Measurements from ENCODE around the gene ARSK. TPM values are rescaled to one million over a fixed set of nuclear protein-coding genes. Genes with fewer than 3 reads are reported as not detected.

Gene ARSK
- total RNA-seq, 1 experiment from 2014 or later: 13.7 TPM

DNA sequence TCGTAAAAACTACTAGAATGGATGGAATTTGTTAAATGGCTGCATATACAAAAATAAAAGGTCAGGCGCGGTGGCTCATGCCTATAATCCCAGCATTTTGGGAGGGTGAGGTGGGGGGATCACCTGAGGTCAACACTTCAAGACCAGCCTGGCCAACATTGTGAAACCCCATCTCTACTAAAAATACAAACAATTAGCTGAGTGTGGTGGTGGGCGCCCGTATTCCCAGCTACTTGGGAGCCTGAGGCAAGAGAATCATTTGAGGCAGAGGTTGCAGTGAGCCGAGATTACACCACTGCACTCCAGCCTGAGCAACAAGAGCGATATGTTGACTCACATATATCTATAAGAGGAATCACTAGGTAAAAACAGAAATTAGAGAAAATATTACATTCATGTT lies 55.6 kb downstream of the ARSK start:
- CTCF ChIA-PET: no interaction called here
- intact Hi-C loops (cut with micrococcal nuclease; ENCODE audit: unreplicated experiment): loop anchor here (10.0 kb wide), 1 partner anchor 56 kb away; the partner anchor contains the start of genes ARSK and SKIC3
- BruUV-seq (replicated peaks): no TSS peak
- Histone ChIP-seq H3K9me3 (ENCODE audit: control insufficient read depth, insufficient read depth, low read depth, low read length) (peaks cover 15% of the 10 kb centered on the region; the same call in 1 of the 2 replicates), H3K36me3 (ENCODE audit: control insufficient read depth, insufficient read depth, low read length) (no peaks in the 10 kb centered on the region), H3K4me3 (ENCODE audit: low read depth in 2 of 2, low read length in 2 of 2) (no peak overlapping the region), H3K27me3 (ENCODE audit: control insufficient read depth, insufficient read depth, low read length) (no peaks in the 10 kb centered on the region), H3K4me1 (ENCODE audit: control insufficient read depth, insufficient read depth, low read length) (no peaks in the 10 kb centered on the region), H3K27ac (ENCODE audit: low read length) (no peak overlapping the region)
- TF ChIP-seq SIN3A (IDR thresholded peaks at IDR 0.05; ENCODE audit: borderline replicate concordance, insufficient read depth, low read depth, low read length) (no peak), POLR2AphosphoS5 (IDR thresholded peaks at IDR 0.05; ENCODE audit: low read depth, low read length) (no peak), TCF7L2 (IDR thresholded peaks at IDR 0.05; ENCODE audit: low read depth, low read length) (no peak)
- TF ChIP-seq, protein P1, sequence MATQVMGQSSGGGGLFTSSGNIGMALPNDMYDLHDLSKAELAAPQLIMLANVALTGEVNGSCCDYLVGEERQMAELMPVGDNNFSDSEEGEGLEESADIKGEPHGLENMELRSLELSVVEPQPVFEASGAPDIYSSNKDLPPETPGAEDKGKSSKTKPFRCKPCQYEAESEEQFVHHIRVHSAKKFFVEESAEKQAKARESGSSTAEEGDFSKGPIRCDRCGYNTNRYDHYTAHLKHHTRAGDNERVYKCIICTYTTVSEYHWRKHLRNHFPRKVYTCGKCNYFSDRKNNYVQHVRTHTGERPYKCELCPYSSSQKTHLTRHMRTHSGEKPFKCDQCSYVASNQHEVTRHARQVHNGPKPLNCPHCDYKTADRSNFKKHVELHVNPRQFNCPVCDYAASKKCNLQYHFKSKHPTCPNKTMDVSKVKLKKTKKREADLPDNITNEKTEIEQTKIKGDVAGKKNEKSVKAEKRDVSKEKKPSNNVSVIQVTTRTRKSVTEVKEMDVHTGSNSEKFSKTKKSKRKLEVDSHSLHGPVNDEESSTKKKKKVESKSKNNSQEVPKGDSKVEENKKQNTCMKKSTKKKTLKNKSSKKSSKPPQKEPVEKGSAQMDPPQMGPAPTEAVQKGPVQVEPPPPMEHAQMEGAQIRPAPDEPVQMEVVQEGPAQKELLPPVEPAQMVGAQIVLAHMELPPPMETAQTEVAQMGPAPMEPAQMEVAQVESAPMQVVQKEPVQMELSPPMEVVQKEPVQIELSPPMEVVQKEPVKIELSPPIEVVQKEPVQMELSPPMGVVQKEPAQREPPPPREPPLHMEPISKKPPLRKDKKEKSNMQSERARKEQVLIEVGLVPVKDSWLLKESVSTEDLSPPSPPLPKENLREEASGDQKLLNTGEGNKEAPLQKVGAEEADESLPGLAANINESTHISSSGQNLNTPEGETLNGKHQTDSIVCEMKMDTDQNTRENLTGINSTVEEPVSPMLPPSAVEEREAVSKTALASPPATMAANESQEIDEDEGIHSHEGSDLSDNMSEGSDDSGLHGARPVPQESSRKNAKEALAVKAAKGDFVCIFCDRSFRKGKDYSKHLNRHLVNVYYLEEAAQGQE (IDR thresholded peaks at IDR 0.05; ENCODE audit: insufficient read depth in 1 of 2, low read depth in 2 of 2, low read length in 1 of 2): no peak
- TF ChIP-seq, protein P2, sequence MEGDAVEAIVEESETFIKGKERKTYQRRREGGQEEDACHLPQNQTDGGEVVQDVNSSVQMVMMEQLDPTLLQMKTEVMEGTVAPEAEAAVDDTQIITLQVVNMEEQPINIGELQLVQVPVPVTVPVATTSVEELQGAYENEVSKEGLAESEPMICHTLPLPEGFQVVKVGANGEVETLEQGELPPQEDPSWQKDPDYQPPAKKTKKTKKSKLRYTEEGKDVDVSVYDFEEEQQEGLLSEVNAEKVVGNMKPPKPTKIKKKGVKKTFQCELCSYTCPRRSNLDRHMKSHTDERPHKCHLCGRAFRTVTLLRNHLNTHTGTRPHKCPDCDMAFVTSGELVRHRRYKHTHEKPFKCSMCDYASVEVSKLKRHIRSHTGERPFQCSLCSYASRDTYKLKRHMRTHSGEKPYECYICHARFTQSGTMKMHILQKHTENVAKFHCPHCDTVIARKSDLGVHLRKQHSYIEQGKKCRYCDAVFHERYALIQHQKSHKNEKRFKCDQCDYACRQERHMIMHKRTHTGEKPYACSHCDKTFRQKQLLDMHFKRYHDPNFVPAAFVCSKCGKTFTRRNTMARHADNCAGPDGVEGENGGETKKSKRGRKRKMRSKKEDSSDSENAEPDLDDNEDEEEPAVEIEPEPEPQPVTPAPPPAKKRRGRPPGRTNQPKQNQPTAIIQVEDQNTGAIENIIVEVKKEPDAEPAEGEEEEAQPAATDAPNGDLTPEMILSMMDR (IDR thresholded peaks at IDR 0.05): no peak
- DNase-seq (ENCODE audit: low read depth, low spot score) (no peak), ATAC-seq (no peak)
- in situ Hi-C loops (cut with HindIII; ENCODE audit: low pct_unique_long_range_greater_than_20kb, low sequenced_read_pairs): no loop called here
- POLR2A ChIA-PET: no interaction called here

DNA sequence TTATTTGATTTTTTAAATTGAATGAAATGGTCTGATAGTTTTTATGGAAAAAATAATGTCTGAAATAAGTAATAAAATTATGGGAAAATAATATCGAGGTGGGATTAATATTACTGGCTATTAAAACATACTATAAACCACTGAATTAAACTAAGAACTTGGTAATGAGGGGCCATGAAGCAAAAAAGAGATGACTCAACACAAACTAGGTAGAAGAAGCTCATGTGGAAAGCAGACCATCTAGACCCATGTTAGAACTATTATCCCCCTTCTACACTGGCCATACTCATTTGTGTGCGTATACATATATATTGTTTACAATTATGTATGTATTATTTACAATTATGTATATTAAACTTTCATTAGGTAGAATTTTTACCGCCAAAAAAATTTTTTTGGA lies 56.5 kb downstream of the ARSK start:
- H3K9me3 ChIP-seq (ENCODE audit: control insufficient read depth, insufficient read depth, low read depth, low read length): peaks cover 15% of the 10 kb centered on the region; the same call in 1 of the 2 replicates
- DNase-seq (ENCODE audit: low read depth, low spot score): no peak
- no TSS peak for BruUV-seq (replicated peaks)
- no peaks in the 10 kb centered on the region for H3K27me3 ChIP-seq (ENCODE audit: control insufficient read depth, insufficient read depth, low read length)
- ChIA-PET POLR2A (no interaction called here), CTCF (no interaction called here)
- in situ Hi-C loops (cut with HindIII; ENCODE audit: low pct_unique_long_range_greater_than_20kb, low sequenced_read_pairs): no loop called here
- H3K4me3 ChIP-seq (ENCODE audit: low read depth in 2 of 2, low read length in 2 of 2): no peak overlapping the region
- H3K4me1 ChIP-seq (ENCODE audit: control insufficient read depth, insufficient read depth, low read length): no peaks in the 10 kb centered on the region
- no peak for ATAC-seq
- H3K36me3 ChIP-seq (ENCODE audit: control insufficient read depth, insufficient read depth, low read length): no peaks in the 10 kb centered on the region
- TF ChIP-seq, protein P1 (IDR thresholded peaks at IDR 0.05; ENCODE audit: insufficient read depth in 1 of 2, low read depth in 2 of 2, low read length in 1 of 2): no peak
- TF ChIP-seq TCF7L2 (IDR thresholded peaks at IDR 0.05; ENCODE audit: low read depth, low read length) (no peak), POLR2AphosphoS5 (IDR thresholded peaks at IDR 0.05; ENCODE audit: low read depth, low read length) (no peak), SIN3A (IDR thresholded peaks at IDR 0.05; ENCODE audit: borderline replicate concordance, insufficient read depth, low read depth, low read length) (no peak)
- TF ChIP-seq, protein P2 (IDR thresholded peaks at IDR 0.05): no peak
- H3K27ac ChIP-seq (ENCODE audit: low read length): no peak overlapping the region
- intact Hi-C loops (cut with micrococcal nuclease; ENCODE audit: unreplicated experiment): loop anchor here (10.0 kb wide), 1 partner anchor 57 kb away; the partner anchor contains the start of genes ARSK and SKIC3

Data from Panc1 (cell line).